Stimulated activated CD4-positive, alpha-beta T cell treated with anti-CD3 and anti-CD28 coated beads, TNF-alpha, amount 100 ng/mL, for 24 hours (primary cell): Measurements from ENCODE around the gene RNF111.
A peak's percentile ranks its signal among the peaks of the same experiment; 100 is the strongest.
"Not testable (repeated sequence)": the region's sequence is repeated elsewhere in the genome, so short reads cannot be mapped to it uniquely, and the experiment has no call there.

ENCODE experiments used
- DNase-seq, 3 experiments: peaks; one replicate each; pipeline ENCODE4 v3.0.0-alpha.2; 2020; ENCODE audit warnings: low read depth in 3 of 3

RNF111 gene

GRCh38 chr15:59059076-59059597, 71.7 kb downstream of the RNF111 start:
- no peak for DNase-seq

- DNase-seq, result no peak
These were observed 72.9 kb downstream of the RNF111 start for GRCh38 chr15:59060348-59060747.

DNA sequence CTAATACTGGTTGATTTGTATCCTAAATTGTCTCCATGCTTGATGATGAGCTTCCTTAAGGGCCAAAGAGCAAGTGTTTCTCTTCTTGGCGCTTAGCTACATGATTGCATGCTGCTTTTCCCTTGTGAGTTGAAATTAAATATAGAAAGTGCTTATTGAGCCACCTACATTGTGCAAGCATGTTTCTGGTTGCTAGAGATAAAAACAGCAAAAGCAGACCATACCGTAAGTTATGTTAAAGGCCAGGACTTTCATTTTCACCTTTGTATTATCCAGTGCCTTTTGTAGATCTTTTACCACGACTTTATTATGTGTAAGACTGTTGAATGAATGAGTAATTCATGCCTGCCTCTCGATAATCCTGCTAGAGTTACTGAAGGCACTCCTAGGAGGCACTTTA, 75.6 kb downstream of the RNF111 start:
- DNase-seq, result no peak

GRCh38 chr15:59069430-59069829, 82.0 kb downstream of the RNF111 start:
- no peak for DNase-seq

- DNase-seq, result no peak
These were observed 87.1 kb downstream of the RNF111 start for GRCh38 chr15:59074607-59075006.

- DNase-seq, result no peak
These were observed 100.3 kb downstream of the RNF111 start for GRCh38 chr15:59087731-59088130.

DNA sequence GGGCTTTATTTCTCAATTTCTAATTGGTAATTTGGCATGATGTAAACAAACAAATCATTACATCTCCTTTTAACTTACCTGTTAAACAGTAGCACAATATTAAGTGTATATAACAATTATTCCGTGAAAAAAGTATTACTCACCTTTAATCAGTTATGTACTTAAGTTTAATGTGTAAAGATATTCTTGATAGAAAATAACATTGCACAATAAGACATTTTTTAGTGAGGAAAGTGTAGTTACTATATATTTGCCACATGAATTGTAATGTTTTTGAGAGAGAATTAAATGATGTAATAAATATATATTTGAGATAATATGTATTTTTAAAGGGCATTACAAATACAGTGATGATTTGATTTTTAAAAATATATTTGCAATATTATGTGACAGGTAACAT, 106.6 kb downstream of the RNF111 start:
- DNase-seq, result no peak

DNA sequence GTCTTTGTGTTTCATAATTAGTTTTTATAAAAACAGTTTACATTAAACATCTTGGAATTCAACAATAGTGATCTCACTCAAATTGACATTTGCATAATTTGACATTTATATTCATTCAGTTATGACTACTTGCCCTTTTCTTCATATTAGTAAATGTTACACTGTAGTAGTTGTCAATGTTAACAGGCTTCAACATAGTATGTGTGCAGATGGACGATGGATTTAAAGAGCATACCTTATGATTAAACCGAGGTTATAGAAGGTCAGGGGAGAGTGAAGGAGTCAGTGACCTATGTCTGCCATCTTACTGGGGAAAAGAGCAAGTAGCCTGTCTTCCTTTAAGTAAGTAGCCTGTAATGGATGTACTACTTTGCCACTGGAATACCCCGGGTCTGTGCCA, 109.0 kb downstream of the RNF111 start:
- no peak for DNase-seq

DNA sequence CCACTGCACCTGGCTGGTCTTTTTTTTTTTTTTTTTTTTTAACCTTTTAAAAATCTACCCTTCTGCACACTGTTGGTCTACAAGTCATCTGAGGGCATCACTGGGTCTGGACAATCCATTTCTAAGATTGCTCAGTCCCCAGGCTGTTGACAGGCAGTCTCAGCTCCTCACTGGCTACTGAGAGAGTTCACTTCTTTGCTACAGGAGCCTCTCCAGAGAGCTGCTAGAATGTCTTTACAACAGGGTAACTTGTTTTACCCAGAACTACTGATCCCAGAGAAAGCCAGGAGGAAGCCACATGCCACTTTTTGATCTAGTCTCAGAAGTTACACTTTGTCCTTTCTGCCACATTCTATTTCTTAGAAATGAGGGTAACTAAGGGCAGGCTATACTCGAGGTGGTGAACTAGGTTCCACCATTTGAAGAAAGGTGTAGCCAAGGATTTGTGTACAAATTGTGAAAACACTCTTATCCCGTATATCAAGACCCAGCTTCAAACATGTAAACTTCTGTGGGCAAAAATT, 111.8 kb downstream of the RNF111 start:
- DNase-seq, result no peak

- DNase-seq, result no peak
These were observed 117.1 kb downstream of the RNF111 start for GRCh38 chr15:59104602-59104911.

DNA sequence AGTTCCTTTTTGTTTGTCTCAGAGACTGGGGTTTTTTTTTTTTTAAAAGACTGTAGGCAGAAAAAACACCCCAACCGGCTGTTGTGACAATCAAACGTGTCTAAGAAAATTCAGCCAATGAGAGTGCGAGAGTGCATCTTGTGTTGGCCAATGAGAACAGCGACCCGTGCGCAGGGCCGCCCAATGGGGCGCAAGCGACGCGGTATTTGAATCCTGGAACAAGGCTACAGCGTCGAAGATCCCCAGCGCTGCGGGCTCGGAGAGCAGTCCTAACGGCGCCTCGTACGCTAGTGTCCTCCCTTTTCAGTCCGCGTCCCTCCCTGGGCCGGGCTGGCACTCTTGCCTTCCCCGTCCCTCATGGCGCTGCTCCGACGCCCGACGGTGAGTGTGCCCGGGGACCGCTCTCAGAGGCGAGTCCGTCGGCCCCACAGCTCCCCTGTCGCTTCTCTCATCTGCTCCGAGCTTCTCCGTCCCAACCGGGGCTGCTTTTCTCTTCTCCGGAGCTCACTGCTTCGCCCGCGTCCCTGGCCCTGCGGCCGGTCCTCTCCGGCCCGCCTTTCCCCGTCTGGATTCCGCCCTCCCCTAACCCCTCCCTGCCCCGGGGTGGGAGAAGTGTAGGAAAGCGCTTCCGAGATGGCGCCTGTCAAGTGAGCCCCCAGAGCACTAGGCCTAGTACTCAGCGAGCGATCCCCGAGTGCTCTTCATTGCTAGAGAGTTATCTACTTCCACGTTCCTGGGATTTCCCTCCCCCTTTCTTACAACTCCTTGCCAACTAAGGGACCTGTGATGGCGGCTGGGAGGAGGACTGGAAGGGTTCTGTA, 117.7 kb downstream of the RNF111 start, which contains the start of gene CCNB2:
TSS of gene CCNB2 (plus strand) at position 235 of the 821 bp plus-strand sequence. CDS start at position 358, 123 bp downstream.
- peak; percentile 62 to 80 (median 68) for DNase-seq

DNA sequence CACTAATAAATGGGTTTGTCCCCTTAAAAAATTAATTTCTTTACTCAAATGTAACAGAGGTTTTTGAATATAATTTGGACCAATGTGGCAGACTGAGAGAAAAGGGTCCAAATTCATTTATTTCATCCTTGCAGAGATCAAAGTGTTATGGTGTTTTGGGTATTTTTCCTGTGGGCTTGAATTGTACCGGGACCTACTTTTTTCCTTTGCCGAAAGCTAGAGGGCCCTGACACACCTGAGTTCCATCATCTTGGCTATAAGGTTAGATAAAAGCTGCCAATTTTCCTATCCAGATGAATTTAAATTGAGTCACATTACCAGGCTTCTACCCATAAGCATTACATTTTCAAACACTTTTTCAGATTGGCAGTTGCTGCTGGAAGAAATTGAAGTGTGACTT, 118.4 kb downstream of the RNF111 start:
- no peak for DNase-seq

- DNase-seq, result no peak
These were observed 123.8 kb downstream of the RNF111 start for GRCh38 chr15:59111251-59111650.

DNA sequence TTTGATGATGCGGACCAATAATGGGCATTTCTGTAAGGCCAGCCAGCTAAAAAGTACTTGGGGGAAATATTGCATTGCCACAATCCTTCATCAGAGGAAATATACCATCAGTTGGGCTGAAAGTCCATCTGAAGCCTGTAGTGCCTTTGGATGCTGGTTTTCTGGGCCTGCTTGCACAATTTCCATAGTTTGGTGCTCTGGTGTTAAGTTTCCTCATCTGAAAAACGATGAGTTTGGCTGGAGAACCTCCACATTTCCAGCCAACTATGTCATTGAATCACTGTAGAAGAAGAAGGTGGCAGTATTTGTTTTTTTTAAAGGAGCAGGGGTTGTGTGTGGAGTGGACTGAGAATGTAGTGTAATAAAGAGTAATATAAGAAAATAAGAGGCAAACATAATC, 127.6 kb downstream of the RNF111 start:
- DNase-seq, result no peak

GRCh38 chr15:59116141-59116540, 128.7 kb downstream of the RNF111 start:
- DNase-seq, result no peak

DNA sequence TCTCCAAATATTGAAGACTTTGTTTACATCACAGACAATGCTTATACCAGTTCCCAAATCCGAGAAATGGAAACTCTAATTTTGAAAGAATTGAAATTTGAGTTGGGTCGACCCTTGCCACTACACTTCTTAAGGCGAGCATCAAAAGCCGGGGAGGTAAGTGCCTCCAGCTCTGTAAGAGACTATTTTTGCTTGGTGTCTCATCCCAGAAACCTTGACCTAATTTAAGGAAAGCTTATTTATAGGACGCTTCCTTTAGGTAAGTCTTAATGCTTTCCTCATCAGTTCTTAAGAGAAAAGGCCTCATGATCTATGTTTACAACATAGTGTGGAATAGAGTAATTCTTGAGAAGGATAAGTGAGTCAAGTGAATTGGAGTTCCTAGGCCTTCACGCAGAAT, 129.3 kb downstream of the RNF111 start:
- DNase-seq, result no peak

- DNase-seq, result no peak
These were observed 132.2 kb downstream of the RNF111 start for GRCh38 chr15:59119625-59120024.

- no peak for DNase-seq
These were observed 133.5 kb downstream of the RNF111 start for GRCh38 chr15:59120937-59121336.

GRCh38 chr15:59124261-59124660, 136.8 kb downstream of the RNF111 start:
- no peak for DNase-seq

GRCh38 chr15:59125683-59126082, 138.2 kb downstream of the RNF111 start:
- not testable (repeated sequence) for DNase-seq

GRCh38 chr15:59127255-59127654, 139.8 kb downstream of the RNF111 start:
- DNase-seq, result not testable (repeated sequence)

DNA sequence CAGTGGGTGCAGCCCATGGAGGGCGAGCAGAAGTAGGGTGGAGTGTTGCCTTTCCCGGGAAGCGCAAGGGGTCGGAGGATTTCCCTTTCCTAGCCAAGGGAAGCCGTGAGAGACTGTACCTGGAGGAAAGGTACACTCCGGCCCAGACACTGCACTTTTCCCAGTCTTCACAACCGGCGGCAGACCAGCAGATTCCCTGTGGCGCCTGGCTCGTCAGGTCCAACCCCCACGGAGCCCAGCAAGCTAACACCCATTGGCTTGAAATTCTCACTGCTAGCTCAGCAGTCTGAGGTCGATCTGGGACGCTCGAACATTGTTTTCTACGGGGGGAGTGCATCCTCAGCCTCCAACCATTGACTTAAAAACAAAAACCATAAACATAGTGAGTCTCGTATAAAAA, 144.0 kb downstream of the RNF111 start:
- DNase-seq, result no peak

- no peak for DNase-seq
These were observed 144.6 kb downstream of the RNF111 start for GRCh38 chr15:59131969-59132562.
